GM10248 (cell line): Measurements from ENCODE around the gene EP400.
"Not testable (repeated sequence)": the region's sequence is repeated elsewhere in the genome, so short reads cannot be mapped to it uniquely, and the experiment has no call there.

ENCODE experiments used
- CTCF ChIA-PET: fragments of 300-600 bp; sonication (Branson Sonifier 250); formaldehyde crosslinking; extraction: SDS; loops from one replicate; lab custom pipeline; 2021; ENCODE audit warnings: antibody characterized with exemption; lab: Yijun Ruan, JAX
- POLR2A ChIA-PET: fragments of 350-650 bp; sonication (Branson Sonifier 250); formaldehyde crosslinking; extraction: SDS; loops from one replicate; lab custom pipeline; 2020; ENCODE audit warnings: antibody characterized with exemption; lab: Yijun Ruan, JAX
- DNase-seq: peaks from one replicate; pipeline ENCODE4 v3.0.0; 2012; ENCODE audit errors: extremely low spot score
- CTCF ChIP-seq: IDR thresholded peaks from 2 replicates; pipeline ENCODE4 v1.5.1; 2012; ENCODE audit warnings: mild to moderate bottlenecking, low read depth; ENCODE audit errors: extremely low read depth, missing control alignments, control extremely low read depth

The EP400 gene

GRCh38 chr12:131947482-131948027 is 2.2 kb upstream of the EP400 start:
- TF ChIP-seq CTCF: no peak
- ChIA-PET POLR2A (interaction anchor here (0.6 kb wide), 1 partner anchor 24 kb away, joined by 4 read pairs; no protein-coding TSS in a partner anchor), CTCF (no interaction called here)
- DNase-seq: no peak

- DNase-seq: no peak
- ChIA-PET POLR2A (no interaction called here), CTCF (interaction anchor here (1.4 kb wide), 1 partner anchor 48 kb away, joined by 3 read pairs; no protein-coding TSS in a partner anchor)
- TF ChIP-seq CTCF: no peak
Observed at GRCh38 chr12:131948166-131948712, 1.5 kb upstream of the EP400 start.

- ChIA-PET POLR2A (interaction anchor here (0.7 to 1.1 kb wide), 2 partner anchors 11 to 19 kb away, joined by 3 to 4 read pairs; no protein-coding TSS in a partner anchor), CTCF (interaction anchor here (1.0 to 2.9 kb wide), 5 partner anchors 9 to 113 kb away, joined by 3 to 15 read pairs (median 4); no protein-coding TSS in a partner anchor)
- DNase-seq: not testable (repeated sequence)
Observed at GRCh38 chr12:131948713-131949430, 870 bp upstream of the EP400 start.

GRCh38 chr12:131950182-131950913 is 606 bp downstream of the EP400 start:
- ChIA-PET CTCF (interaction anchor here (0.6 to 2.9 kb wide), 8 partner anchors 8 to 849 kb away, joined by 3 to 15 read pairs (median 4); no protein-coding TSS in a partner anchor), POLR2A (interaction anchor here (0.7 kb wide), 1 partner anchor 950 kb away, joined by 5 read pairs; no protein-coding TSS in a partner anchor)
- DNase-seq: peak; percentile 45
- no peak for TF ChIP-seq CTCF

- CTCF ChIA-PET: interaction anchor here (1.8 kb wide), 1 partner anchor 9 kb away, joined by 5 read pairs; no protein-coding TSS in a partner anchor
- not testable (repeated sequence) for DNase-seq
- POLR2A ChIA-PET: interaction anchor here (0.7 kb wide), 1 partner anchor 115 kb away, joined by 4 read pairs; no protein-coding TSS in a partner anchor
Observed at GRCh38 chr12:131953810-131954209, 4.1 kb downstream of the EP400 start.

- CTCF ChIA-PET: interaction anchor here (1.8 kb wide), 1 partner anchor 9 kb away, joined by 5 read pairs; no protein-coding TSS in a partner anchor
- POLR2A ChIA-PET: interaction anchor here (0.7 kb wide), 1 partner anchor 116 kb away, joined by 4 read pairs; no protein-coding TSS in a partner anchor
- not testable (repeated sequence) for DNase-seq
Observed at GRCh38 chr12:131954460-131954859, 4.7 kb downstream of the EP400 start.

GRCh38 chr12:131959116-131959515 is 9.4 kb downstream of the EP400 start:
- no peak for DNase-seq
- no peak for TF ChIP-seq CTCF
- CTCF ChIA-PET: interaction anchor here (1.8 kb wide), 1 partner anchor 9 kb away, joined by 6 read pairs; the partner anchor contains the start of gene EP400
- POLR2A ChIA-PET: interaction anchor here (1.5 kb wide), 1 partner anchor 10 kb away, joined by 4 read pairs; the partner anchor contains the start of gene EP400
